Kidney (tissue), 14 donors: Measurements from ENCODE around the gene ZWILCH. TPM values are rescaled to one million over a fixed set of nuclear protein-coding genes. Genes with fewer than 3 reads are reported as not detected.

Experiments used
- DNase-seq, 5 donors: peaks; one replicate each; pipeline ENCODE4 v3.0.0-alpha.2; 2013 to 2020
- FAIRE-seq: peaks from 2 replicates; lab custom pipeline; 2012; peaks lifted over from hg19 to GRCh38; lab: Jason Lieb, UNC
- H3K27ac ChIP-seq, 2 donors: one replicate each; pipeline ENCODE4 v1.7.0; 2013; ENCODE audit warnings: low read depth in 2 of 2, low read length in 2 of 2, inconsistent platforms in 1 of 2
- H3K27me3 ChIP-seq: one replicate; pipeline ENCODE4 v1.7.1; 2013; ENCODE audit warnings: low read length, inconsistent platforms; ENCODE audit not compliant: control insufficient read depth, insufficient read depth
- H3K36me3 ChIP-seq, 3 donors: one replicate each; pipeline versions ENCODE4 v1.7.0 to v1.7.1; 2013; ENCODE audit warnings: low read length in 3 of 3, control low read depth in 1 of 3, inconsistent platforms in 1 of 3; ENCODE audit not compliant: insufficient read depth in 3 of 3, control insufficient read depth in 2 of 3
- H3K4me1 ChIP-seq, 3 donors: one replicate each; pipeline versions ENCODE4 v1.7.0 to v1.7.1; 2013; ENCODE audit warnings: low read length in 3 of 3, inconsistent platforms in 1 of 3, low read depth in 1 of 3; ENCODE audit not compliant: control insufficient read depth in 2 of 3, insufficient read depth in 2 of 3
- H3K4me3 ChIP-seq, 3 donors: one replicate each; pipeline versions ENCODE4 v1.7.0 to v1.8.1; 2013; ENCODE audit warnings: low read length in 3 of 3, control low read depth in 1 of 3, inconsistent platforms in 1 of 3
- H3K9ac ChIP-seq, 3 donors: one replicate each; pipeline versions ENCODE4 v1.7.0 to v1.7.1; 2013; ENCODE audit warnings: low read length in 3 of 3, control low read depth in 1 of 3, inconsistent platforms in 1 of 3
- H3K9me3 ChIP-seq, 3 donors: one replicate each; pipeline versions ENCODE4 v1.7.0 to v1.7.1; 2013; ENCODE audit warnings: low read length in 3 of 3, control low read depth in 1 of 3, inconsistent platforms in 1 of 3; ENCODE audit not compliant: control insufficient read depth in 2 of 3, insufficient read depth in 1 of 3
- CTCF ChIP-seq: IDR thresholded peaks from 3 replicates; pipeline ENCODE4 v1.5.1; 2012; ENCODE audit warnings: mild to moderate bottlenecking, moderate library complexity, borderline replicate concordance; ENCODE audit not compliant: insufficient read depth; ENCODE audit errors: extremely low read depth
- intact Hi-C: fragments of 100-400 bp; cut with DNase I; formaldehyde crosslinking; loops from one replicate; pipeline ENCODE4 v1.11.1; 2022
- polyA plus RNA-seq: library from polyadenylated mRNA; stranded (reverse); fragments of 350-450 nt; fragmentation: Illumina TruSeq; extraction: RNeasy Lipid Tissue Mini Kit (QIAGEN cat#74804); gene quantifications from one replicate; pipeline ENCODE4 v1.2.3, GENCODE V29; 2014; ENCODE audit warnings: low read depth, low replicate concordance; ENCODE audit not compliant: insufficient read depth
- total RNA-seq: library from RNA; stranded (reverse); fragmentation: NEBNext Ultra II Directional; extraction: Animal tissue kit (Norgen Biotek cat#: 25700); gene quantifications from one replicate; pipeline ENCODE4 v1.2.1, GENCODE V29; 2021
- donor health status: control.
- donor health status: control.
- donor health status: control.
- donor health status: control.
- donor health status: control.
- donor health status: DM: yes; HTN: yes; CAD: no.
- donor health status: Normal renal cell carcinoma (clear cell type).

ZWILCH gene
- total and polyA plus RNA-seq, 2 donors from 2014 or later: 3.0 to 9.0 TPM

GRCh38 chr15:66566963-66567531, 61.9 kb downstream of the ZWILCH start:
- H3K9ac ChIP-seq: no peak overlapping the region
- no peaks in the 10 kb centered on the region for H3K27me3 ChIP-seq
- H3K27ac ChIP-seq: no peak overlapping the region
- no peaks in the 10 kb centered on the region for H3K36me3 ChIP-seq
- H3K4me1 ChIP-seq: no peaks in the 10 kb centered on the region
- peak; percentile 61 for TF ChIP-seq CTCF
- peak in 4 of 5 donors; percentile 69 to 91 (median 74) for DNase-seq
- intact Hi-C loops: no loop called here
- no peak for FAIRE-seq
- H3K4me3 ChIP-seq: no peak overlapping the region
- H3K9me3 ChIP-seq: no peaks in the 10 kb centered on the region

- no peak for FAIRE-seq
Observed at GRCh38 chr15:66567897-66568296, 62.8 kb downstream of the ZWILCH start.

GRCh38 chr15:66569461-66570137, 64.5 kb downstream of the ZWILCH start:
- Histone ChIP-seq H3K9ac (no peak overlapping the region), H3K36me3 (no peaks in the 10 kb centered on the region), H3K4me3 (no peak overlapping the region), H3K4me1 (no peaks in the 10 kb centered on the region), H3K27ac (no peak overlapping the region), H3K9me3 (no peaks in the 10 kb centered on the region), H3K27me3 (no peaks in the 10 kb centered on the region)
- DNase-seq (peak in 1 of 5 donors; percentile 15), FAIRE-seq (no peak)
- intact Hi-C loops: no loop called here
- TF ChIP-seq CTCF: no peak

More at GRCh38 chr15:66567897-66568296, 62.8 kb downstream of the ZWILCH start:
- Histone ChIP-seq H3K4me1 (no peaks in the 10 kb centered on the region), H3K27me3 (no peaks in the 10 kb centered on the region), H3K9ac (no peak overlapping the region), H3K9me3 (no peaks in the 10 kb centered on the region), H3K27ac (no peak overlapping the region), H3K4me3 (no peak overlapping the region), H3K36me3 (no peaks in the 10 kb centered on the region)
- intact Hi-C loops: no loop called here
- no peak for TF ChIP-seq CTCF
- DNase-seq: peak in 1 of 5 donors; percentile 31
